ENCODE results near the gene UCK2.

Gene UCK2

DNA sequence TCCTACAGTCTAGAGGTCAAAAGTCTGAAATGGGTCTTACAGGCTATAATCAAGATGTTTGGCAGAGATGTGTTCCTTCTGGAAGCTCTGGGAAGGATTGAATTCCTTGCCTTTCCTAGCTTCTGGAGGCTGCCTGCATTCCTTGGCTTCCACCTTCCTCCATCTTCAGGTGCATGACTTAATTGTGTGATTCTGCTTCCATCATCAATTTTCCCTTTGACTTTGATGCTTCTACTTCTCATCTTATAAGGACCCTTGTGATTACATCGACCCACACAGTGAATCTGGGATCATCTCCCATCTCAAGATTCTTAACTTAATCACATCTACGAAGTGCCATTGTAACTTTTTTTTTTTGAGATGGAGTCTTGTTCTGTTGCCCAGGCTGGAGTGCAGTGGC lies 111.4 kb downstream of the UCK2 start:
- no peak for DNase-seq (ENCODE audit: low read depth in 2 of 2)

DNA sequence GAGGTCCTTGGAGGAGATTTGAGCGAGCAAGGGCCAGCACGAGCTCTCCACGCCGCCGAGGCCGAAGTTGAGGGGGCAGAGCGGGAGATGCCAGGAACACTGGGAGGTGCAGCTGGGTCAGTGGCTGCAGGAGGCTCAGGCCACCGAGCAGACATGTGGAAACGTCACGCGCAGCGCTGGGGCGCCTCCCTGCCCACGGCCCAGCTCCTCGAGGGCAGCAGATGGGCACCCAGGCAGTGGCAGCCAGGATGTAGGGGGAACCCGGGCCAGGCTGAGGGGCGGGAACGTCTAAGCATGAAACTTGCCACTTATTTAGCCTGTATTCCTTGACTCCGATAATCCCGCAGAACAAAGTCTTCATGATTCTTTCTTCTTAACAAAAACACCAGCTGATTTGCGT lies 114.1 kb downstream of the UCK2 start:
- no peak for DNase-seq (ENCODE audit: low read depth in 2 of 2)

DNA sequence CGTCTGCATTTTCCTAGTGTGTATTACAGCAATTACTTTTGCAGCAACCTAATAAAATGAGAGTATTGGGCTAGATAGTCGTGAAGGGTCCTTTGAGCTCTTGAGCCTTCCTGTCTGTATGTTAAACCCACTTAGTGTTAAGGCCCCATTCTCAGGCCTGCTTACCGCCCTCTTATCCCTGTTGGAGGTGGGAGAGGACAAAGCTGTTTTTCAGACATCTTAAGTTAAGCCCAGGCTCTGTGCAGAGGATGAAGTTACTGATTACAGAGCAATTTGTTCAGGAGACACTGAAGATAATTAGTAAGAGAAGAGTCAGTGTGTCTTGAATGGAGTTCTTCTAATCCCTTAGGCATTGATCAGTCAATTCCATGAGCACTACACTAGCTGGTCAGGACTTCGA lies 114.6 kb downstream of the UCK2 start:
- DNase-seq (ENCODE audit: low read depth in 2 of 2): no peak

DNA sequence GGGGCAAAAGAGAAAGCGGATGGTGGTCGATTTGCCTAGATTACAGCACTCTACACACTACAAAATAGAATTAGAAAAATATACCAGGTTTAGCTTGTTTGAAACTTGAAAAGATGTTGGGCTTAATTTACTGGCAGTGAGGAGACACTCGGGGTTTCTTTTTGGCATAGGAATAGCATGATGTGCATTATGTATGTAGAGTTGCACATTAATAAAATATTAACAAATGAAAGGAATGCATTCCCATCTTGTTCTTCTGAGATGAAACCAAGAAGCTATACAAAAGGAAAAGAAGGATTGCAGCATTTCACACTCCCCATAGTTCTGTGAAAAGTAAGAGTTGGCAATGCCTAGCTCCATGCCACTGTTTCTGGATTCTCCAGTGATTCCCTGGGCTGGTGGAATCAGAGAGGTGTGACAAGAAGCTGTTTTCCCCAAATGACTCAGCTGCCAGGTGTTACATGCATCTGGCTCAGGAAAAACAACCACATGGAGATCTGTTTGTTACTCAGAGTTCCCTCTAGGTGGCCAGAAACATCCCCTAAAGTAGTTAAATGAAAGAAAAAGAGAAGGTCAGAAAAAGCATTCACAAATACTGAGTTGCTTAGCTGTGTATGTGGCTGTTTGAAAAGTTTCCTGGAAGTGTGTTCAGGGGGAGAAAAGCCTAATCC lies 115.6 kb downstream of the UCK2 start:
- no peak for DNase-seq (ENCODE audit: low read depth in 2 of 2)

DNA sequence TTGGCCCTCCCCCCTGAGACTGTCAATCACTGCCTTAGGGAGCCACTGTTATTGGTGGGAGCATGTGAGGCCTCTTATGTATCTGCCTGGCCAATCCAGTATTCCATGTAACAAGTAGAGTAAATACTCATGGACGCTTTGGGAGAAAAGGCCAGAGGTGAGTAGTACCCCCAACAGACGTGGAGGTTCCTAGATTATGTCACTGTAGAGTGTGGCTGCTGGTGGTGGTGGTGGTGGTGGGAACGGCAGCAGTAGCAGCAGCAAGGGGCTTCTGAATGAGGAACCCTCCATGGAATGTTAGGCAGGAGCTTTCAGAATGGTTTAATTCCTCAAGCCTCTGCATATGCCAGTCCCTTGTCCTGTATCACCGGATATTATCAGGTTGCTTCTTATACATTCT lies 118.5 kb downstream of the UCK2 start:
- no peak for DNase-seq (ENCODE audit: low read depth in 2 of 2)

DNA sequence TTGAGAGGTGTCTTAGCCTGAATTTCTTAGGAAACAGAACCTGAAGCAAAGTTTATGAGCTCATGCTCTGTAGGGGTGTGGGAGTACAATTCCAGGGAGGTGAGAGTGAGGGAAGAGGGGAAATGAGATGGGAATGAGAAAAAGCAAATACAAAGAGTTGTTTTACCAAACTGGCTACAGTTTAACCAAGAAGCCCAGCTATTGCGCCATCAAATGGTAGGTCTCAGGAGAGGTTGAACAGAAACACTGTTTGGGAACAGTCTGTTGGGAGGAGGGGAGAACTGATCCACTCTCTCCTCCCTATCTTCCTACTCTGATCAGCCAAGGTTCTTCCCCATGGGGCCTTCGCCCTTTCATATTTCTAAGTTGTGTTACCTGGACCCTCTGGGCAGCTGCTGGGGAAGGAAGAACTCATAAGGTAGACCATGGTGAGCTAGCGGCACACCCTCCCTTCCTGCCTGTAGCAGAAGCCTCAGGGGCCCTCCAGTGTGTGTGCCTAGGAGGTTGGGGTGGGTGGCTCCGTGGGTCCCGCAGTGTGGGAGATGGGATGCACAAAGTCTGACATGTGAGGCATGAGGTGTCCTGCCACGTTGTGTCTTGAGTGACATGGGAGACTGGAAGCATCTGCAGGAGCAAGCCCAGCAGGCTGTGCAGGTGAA lies 120.5 kb downstream of the UCK2 start:
- no peak for DNase-seq (ENCODE audit: low read depth in 2 of 2)

DNA sequence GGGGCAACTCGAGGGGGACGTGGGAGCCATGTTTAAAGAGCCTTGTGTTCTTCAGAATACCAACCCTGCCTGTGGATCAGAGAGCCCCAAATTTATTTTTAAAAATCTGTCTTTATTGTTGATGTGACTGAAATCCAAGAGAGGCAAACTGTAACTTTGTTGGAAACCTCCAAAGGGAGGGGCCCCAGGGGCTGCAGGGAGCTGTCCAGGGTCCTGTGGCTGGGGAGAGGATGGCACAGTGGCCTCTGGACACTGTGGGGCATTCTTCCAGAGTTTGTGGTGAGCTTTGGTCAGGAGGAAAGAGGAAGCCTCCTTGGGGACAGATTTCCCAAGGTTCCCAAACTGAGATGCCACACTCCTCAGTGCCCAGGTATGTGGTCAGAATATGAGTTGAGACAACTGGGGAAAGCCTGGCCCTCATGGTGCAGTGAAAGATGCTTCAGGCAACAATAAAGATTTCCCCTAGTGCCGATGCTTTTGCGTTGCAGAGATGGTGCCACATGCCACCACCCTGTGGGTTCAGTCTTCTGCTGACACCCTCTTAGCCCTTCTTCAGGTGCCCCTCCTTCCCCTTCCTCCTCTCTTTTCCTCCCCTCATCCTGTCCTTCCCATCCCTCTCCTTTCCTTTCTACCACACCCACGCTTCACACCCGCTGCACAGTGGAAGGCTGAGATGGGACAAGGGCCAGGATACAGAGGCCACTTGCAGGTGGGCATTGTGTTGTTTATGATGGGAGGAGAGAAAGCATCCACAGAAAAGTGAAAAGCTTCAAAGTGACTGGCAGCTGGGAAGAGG lies 122.1 kb downstream of the UCK2 start:
- no peak for DNase-seq (ENCODE audit: low read depth in 2 of 2)

DNA sequence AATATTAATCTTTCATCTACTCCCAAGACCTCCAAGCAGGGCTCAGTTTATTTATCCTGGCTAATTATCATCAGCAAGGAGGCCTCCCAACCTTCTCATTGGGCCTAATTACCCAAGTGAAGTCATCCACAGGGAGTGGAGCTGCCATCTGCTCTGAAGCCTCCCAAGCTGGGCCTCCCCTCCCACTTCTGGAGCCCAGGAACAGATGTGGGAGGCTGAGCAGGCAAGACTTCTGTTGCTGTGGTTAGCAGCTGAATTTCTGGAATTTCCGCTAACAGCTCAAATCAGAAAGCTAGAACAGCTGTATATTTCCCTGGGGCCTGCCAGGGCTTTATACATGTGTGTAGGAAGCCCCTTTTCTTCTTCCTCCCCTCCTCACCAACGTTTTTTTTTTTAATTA lies 127.5 kb downstream of the UCK2 start:
- no peak for DNase-seq (ENCODE audit: low read depth in 2 of 2)

DNA sequence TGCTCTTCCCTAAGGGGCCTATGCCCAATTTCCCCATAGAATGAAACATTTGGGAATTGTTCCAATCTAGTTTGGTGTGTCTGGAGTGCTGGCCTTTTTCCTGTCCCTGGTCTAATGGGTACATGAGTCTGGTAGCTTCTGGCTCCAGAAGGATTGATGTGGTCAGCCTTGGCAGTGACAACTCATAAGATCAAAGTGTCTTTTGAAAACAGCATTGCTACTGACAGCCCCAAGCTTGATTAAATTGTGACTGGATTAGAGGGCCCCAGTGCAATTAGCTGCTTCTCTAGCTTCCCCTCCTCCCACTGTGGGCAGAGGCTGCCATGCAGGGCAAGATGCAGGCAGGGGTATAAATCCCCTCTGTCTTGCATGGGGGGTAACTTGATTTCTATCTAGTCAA lies 130.9 kb downstream of the UCK2 start:
- no peak for DNase-seq (ENCODE audit: low read depth in 2 of 2)

DNA sequence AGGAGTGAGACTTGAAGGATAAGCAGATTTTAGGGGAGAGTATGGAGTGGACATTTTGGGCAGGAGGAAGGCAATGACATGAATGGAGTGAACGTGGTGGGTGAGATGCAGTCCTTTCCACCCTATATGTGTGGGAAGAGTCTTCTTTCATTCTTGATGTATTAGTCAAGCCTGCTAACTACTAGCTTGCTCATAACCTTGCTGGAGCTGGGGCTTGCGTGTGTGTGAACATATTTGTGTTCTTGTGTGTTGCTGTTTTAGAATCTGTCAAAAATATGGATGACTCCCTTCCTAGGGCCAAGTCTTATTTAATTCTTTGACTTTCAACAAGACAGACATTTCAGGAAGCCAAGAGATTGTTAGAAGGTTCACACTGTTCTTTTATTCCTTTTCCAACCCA lies 132.7 kb downstream of the UCK2 start:
- DNase-seq (ENCODE audit: low read depth in 2 of 2): no peak

DNA sequence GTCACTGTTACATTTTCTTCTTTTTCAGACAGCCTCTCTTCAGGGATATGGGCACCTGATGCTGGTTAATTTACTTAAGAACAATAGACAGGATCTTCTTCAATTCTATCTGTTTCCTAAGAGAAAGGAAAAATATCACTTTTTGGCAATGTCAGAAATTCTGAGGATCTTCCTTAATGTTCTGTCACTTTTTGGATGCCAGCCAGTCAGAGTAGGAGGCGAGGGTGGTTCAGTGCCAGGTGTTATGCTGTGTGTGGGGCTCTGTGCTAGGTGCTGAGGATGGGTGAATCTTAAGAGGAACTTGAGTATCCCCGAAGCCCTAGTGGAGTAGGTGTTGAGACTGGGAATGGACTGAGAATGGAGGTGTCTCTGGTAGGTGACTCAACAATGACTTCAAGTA lies 133.5 kb downstream of the UCK2 start:
- DNase-seq (ENCODE audit: low read depth in 2 of 2): no peak

Measured in stimulated activated CD8-positive, alpha-beta memory T cell treated with anti-CD3 and anti-CD28 coated beads, Interleukin-2, amount 100 ng/mL, for 48 hours (primary cell).